HG02970 (cell line): Measurements from ENCODE around the gene MYH7B.

ENCODE experiments used
- ATAC-seq: cut with Tn5 transposase; IDR thresholded peaks from one replicate; pipeline ENCODE4 v1.9.1; 2021; ENCODE audit warnings: mild to moderate bottlenecking, moderate library complexity, moderate number of reproducible peaks; ENCODE audit not compliant: unreplicated experiment, low FRiP score

MYH7B gene

GRCh38 chr20:34989118-34989517 is 33.5 kb downstream of the MYH7B start:
- ATAC-seq = no peak

DNA sequence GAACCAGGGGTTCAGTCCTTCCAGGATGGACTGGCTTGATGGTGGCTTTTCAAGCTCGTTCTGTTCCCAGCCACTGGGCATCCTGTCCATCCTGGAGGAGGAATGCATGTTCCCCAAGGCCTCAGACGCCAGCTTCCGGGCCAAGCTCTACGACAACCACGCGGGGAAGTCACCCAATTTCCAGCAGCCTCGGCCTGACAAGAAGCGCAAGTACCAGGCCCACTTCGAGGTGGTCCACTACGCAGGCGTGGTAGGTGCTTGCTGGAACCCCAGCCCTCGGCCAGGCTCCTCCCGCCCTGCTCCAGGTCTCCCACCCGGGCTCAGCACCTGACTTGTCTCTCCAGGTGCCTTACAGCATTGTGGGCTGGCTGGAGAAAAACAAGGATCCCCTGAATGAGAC is 34.0 kb downstream of the MYH7B start:
- no peak for ATAC-seq

- no peak for ATAC-seq
Measured at GRCh38 chr20:34990231-34990630, 34.6 kb downstream of the MYH7B start.

DNA sequence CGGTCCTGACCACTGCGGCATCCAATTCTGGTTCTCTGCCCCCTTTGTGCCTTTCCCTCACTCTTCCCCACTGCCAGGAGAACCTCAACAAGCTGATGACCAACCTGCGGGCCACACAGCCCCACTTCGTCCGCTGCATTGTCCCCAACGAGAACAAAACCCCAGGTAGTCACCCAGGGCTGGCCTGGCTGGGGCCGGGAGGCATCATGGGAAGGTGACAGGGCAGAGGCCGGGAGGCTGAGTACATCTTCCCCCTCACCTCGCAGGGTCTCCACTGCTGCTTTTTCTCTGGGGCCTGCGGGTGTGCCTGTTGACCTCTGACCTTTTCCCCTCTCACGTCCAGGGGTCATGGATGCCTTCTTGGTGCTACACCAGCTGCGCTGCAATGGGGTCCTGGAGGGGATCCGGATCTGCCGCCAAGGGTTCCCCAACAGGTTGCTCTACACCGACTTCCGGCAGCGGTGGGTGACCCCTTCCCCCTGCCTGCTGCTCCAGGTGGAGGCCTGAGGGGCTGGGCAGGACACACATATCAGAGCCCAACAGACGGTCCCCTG is 35.1 kb downstream of the MYH7B start:
- no peak for ATAC-seq

DNA sequence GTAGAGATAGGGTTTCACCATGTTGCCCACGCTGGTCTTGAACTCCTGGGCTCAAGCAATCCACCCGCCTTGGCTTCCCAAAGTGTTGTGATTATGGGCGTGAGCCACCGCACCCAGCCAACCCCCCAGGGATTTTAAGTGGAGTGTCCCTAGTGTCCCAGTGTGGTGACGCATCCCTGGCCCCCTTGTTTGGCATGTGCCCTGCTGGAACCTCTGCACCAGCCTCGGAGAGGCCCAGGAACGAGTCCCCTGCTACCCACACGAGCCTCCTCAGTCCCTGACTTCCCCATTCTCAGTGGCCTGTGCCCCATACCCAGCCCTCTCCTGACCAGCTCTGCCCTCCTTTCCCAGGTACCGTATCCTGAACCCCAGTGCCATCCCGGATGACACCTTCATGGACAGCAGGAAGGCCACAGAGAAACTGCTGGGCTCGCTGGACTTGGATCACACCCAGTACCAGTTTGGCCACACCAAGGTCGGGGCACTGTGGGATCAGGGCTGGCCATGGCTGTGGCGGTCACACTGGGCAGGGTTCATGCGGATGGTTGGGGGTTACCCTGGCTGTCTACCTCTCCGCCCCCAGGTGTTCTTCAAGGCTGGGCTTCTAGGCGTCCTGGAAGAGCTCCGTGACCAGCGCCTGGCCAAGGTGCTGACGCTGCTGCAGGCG is 37.2 kb downstream of the MYH7B start:
- no peak for ATAC-seq

- no peak for ATAC-seq
Measured at GRCh38 chr20:34993941-34994508, 38.4 kb downstream of the MYH7B start.

GRCh38 chr20:34994509-34995131 is 39.0 kb downstream of the MYH7B start:
- no peak for ATAC-seq

DNA sequence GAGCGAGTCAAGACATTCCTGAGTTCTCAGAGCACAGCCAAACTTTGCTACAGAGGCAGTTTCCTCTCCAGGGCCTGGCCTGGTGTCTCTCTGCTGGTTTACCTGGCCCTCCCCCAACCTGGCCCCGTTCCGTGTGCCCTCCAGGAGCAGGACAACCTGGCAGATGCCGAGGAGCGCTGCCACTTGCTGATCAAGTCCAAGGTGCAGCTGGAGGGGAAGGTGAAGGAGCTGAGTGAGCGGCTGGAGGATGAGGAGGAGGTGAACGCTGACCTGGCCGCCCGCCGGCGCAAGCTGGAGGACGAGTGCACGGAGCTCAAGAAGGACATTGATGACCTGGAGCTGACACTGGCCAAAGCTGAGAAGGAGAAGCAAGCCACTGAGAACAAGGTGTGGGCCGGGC is 39.5 kb downstream of the MYH7B start:
- ATAC-seq = no peak

DNA sequence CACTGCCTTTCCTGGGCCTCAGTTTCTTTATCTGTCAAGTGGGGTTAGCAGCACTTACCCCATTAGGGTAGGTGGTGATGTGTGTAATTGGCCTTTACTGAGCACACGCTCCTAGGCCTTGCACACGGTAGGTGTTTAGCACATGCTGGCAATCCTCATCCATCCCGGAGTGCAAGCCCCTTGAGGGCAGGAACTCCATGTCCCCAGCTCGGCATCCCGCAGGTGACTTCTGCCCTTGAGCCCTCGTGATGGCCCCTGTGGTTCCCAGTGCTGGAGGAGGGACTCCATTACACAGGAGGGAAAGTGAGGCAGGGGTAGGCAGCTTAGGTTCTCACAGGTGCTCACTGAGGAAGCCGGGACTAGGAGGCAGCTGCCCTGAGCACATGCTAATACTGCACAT is 40.0 kb downstream of the MYH7B start:
- no peak for ATAC-seq

GRCh38 chr20:34996243-34997028 is 40.8 kb downstream of the MYH7B start:
- ATAC-seq = no peak

DNA sequence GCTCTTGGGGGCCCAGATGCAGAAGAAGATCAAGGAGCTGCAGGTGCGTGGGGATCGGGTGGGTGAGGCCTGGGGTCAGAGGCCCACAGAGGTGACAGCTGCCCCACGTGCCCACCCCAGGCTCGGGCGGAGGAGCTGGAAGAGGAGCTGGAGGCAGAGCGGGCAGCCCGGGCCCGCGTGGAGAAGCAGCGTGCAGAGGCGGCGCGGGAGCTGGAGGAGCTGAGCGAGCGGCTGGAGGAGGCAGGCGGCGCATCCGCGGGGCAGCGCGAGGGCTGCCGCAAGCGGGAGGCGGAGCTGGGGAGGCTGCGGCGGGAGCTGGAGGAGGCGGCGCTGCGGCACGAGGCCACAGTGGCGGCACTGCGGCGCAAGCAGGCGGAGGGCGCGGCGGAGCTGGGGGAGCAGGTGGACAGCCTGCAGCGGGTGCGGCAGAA is 41.5 kb downstream of the MYH7B start:
- ATAC-seq = no peak

DNA sequence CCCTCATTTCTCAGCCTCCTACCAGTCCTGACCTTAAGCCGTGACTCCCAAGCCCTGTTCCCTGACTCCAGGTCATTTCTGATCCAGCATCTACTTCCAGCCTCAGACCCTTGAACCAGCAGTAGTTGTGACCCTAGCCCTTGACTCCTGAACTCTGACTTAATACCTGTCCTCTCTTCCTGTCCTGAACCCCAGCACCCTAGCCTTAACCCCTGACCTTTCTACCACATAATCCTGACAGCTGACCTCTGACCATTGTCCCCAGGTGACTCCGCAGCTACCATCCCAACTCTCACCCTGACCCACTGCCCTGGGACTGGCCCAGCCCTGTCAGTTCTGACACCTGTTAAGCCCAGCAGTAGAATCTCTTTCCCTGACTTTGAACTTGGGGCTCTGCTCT is 42.1 kb downstream of the MYH7B start:
- no peak for ATAC-seq

- ATAC-seq = no peak
Measured at GRCh38 chr20:34998331-34998950, 42.8 kb downstream of the MYH7B start.

DNA sequence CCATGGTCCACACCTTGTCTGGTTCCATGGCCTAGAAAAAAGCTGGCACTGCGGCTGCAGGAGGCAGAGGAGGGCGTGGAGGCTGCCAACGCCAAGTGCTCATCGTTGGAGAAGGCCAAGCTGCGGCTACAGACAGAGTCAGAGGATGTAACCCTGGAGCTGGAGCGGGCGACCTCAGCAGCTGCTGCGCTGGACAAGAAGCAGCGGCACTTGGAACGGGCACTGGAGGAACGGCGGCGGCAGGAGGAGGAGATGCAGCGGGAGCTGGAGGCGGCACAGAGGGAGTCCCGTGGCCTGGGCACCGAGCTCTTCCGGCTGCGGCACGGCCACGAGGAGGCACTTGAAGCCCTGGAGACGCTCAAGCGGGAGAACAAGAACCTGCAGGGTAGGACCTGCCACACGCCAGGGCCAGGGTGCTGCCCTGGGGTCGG is 43.4 kb downstream of the MYH7B start:
- no peak for ATAC-seq

- no peak for ATAC-seq
Measured at GRCh38 chr20:34999782-35000181, 44.1 kb downstream of the MYH7B start.

GRCh38 chr20:35000311-35000921 is 44.7 kb downstream of the MYH7B start:
- ATAC-seq = no peak

DNA sequence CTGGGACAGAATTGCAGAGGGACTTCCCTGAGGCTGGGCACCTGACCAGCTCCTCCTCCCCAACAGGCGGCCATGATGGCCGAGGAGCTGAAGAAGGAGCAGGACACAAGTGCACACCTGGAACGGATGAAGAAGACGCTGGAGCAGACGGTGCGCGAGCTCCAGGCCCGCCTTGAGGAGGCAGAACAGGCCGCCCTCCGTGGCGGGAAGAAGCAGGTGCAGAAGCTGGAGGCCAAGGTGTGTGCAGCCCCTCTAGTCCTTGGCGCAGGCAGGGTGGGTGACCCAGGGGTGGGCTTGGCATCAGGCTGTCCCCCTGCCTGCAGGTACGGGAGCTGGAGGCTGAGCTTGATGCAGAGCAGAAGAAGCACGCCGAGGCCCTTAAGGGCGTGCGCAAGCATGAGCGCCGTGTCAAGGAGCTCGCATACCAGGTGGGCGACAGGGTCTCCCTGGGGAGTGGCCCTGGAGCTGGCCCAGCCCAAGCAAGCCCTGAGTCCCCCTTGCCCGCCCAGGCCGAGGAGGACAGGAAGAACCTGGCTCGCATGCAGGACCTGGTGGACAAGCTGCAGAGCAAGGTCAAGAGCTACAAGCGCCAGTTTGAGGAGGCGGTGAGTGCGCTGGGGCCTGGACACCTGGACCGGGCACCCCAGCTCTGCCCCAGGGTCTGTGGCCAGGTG is 45.4 kb downstream of the MYH7B start:
- ATAC-seq = no peak

DNA sequence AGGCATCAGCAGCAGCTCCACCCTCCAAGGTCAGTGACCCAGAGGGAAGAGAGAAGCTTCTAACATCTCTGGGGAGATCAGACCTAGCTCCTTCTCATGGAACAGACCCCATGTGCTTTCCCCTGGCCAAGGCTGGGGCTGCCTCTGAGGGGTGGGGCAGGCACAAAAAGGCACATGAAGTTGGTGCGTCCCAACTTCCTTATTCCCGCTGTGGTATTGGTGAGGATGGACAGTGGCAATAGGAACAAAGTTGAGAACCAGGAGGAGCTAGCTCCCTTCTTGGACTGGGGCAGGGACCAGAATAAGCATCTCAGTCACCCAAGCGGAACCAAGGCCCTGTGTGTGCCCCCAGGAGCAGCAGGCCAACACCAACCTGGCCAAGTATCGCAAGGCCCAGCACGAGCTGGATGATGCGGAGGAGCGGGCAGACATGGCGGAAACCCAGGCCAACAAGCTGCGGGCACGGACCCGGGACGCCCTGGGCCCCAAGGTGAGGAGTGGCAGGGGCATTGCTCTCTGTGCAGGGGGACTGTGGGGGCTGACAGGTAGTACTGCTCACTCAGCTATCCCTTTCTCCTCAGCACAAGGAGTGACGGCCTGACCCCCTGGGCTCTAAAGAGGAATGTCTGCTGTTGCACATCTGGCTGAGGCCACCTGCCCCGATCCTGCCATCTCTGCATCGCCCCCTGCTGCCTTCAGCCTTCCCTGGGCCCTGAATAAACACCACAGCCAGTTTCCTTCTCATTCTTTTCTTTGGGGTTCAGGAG is 46.1 kb downstream of the MYH7B start:
- ATAC-seq = no peak
